Heart right ventricle (tissue), 16 donors: Measurements from ENCODE around the gene CKLF. TPM values are rescaled to one million over a fixed set of nuclear protein-coding genes. Genes with fewer than 3 reads are reported as not detected.

Experiments
- ATAC-seq, 8 donors: fragments of 200-7000 bp; cut with Tn5 transposase; one replicate each; pipeline ENCODE4 v1.9.1; 2020; ENCODE audit warnings: mild to moderate bottlenecking in 8 of 8, moderate library complexity in 8 of 8, moderate number of reproducible peaks in 1 of 8
- DNase-seq, 2 donors: peaks; one replicate each; pipeline ENCODE4 v3.0.0-alpha.2; 2020
- H3K27ac ChIP-seq, 10 donors: fragments of 200-600 bp; sonication (generic) in 2 of 10; one replicate each; pipeline versions ENCODE4 v1.5.0 to v1.8.0; 2020 to 2022; ENCODE audit warnings: mild to moderate bottlenecking in 3 of 10
- H3K27me3 ChIP-seq, 7 donors: fragments of 200-600 bp; one replicate each; pipeline ENCODE4 v1.8.0; 2021 to 2022; ENCODE audit warnings: mild to moderate bottlenecking in 2 of 7
- H3K36me3 ChIP-seq, 9 donors: fragments of 200-600 bp; sonication (generic) in 1 of 9; one replicate each; pipeline versions ENCODE4 v1.5.0 to v1.8.0; 2020 to 2022; ENCODE audit warnings: mild to moderate bottlenecking in 2 of 9
- H3K4me1 ChIP-seq, 9 donors: fragments of 200-600 bp; sonication (generic) in 1 of 9; one replicate each; pipeline versions ENCODE4 v1.5.0 to v1.8.0; 2020 to 2022; ENCODE audit warnings: mild to moderate bottlenecking in 4 of 9
- H3K4me3 ChIP-seq, 10 donors: fragments of 200-600 bp; sonication (generic) in 2 of 10; one replicate each; pipeline versions ENCODE4 v1.5.0 to v1.8.0; 2020 to 2022; ENCODE audit warnings: mild to moderate bottlenecking in 7 of 10, moderate library complexity in 2 of 10
- H3K9me3 ChIP-seq, 11 donors: fragments of 200-600 bp in 10 of 11; sonication (generic) in 2 of 11; one replicate each; pipeline versions ENCODE4 v1.5.0 to v1.8.0; 2013 to 2022; ENCODE audit warnings: mild to moderate bottlenecking in 2 of 11, control low read depth in 1 of 11, moderate library complexity in 1 of 11
- CTCF ChIP-seq, 9 donors: fragments of 200-600 bp; sonication (generic) in 2 of 9; IDR thresholded peaks; one replicate each; pipeline versions ENCODE4 v1.5.0 to v1.8.0; 2021 to 2022; ENCODE audit warnings: antibody characterized with exemption in 9 of 9, mild to moderate bottlenecking in 5 of 9, moderate library complexity in 1 of 9
- WGBS, 2 donors: extraction: QIAGEN DNeasy Blood & Tissue Kit; methylation state at CpG; one replicate each; pipeline ENCODE4 v1.1.7; 2013; ENCODE audit warnings: inconsistent platforms in 1 of 2; 5-methylcytosine and 5-hydroxymethylcytosine counted together
- intact Hi-C, 10 donors: fragments of 100-400 bp; cut with DNase I; formaldehyde crosslinking; loops; one replicate each; pipeline versions ENCODE4 v1.11.1 to v1.14.2; 2022
- polyA plus RNA-seq, 2 donors: library from polyadenylated mRNA; stranded (reverse); fragments of 200-250 nt; gene quantifications; one replicate each; pipeline ENCODE4 v1.2.3, GENCODE V29; 2013
- total RNA-seq, 10 donors: library from RNA; stranded (reverse); fragmentation: NEBNext Ultra II Directional in 3 of 10; extraction: Animal tissue kit (Norgen Biotek cat#: 25700) in 3 of 10; gene quantifications; one replicate each; pipeline versions ENCODE4 v1.2.1 to v1.2.4, GENCODE V29; 2021 to 2023
- donor health status: Arrhythmogenic right ventricular cardiomyopathy.
- donor health status: ischemic (EF 13 %, LVEDD 7.1; RV severe dilation, severe dysfunction).
- donor health status: healthy with polysubstance abuse.
- donor health status: DM: no; HTN: yes; CAD: no.
- donor health status: DM: no; HTN: no; CAD: no.
- donor health status: ischemic (EF 25% LVEDD 6.9; RV normal size, moderate dysfunction).
- donor health status: ischemic (EF 25% LVEDD 5.7; RV mildly dilated, moderate dysfunction).
- donor health status: healthy.
- donor health status: DM: yes; HTN: yes; CAD: no.
- donor health status: Ischemic cardiomyopathy.
- donor health status: ischemic (EF 35%, LVEDD 5.7; RV mildly dilated, moderate dysfunction).
- donor health status: nonischemic (EF 11% LVEDD 7.7; RV severe dilation, severe dysfunction).
- donor health status: DM: yes; HTN: yes; CAD: no.
- donor health status: PGD.
- donor health status: ischemic (EF 29% LVEDD 5.4; RV normal size, mild dysfunction).
- donor health status: nonischemic (EF 23%, LVEDD 6.1; RV moderate dilation, normal function).

The CKLF gene
- total and polyA plus RNA-seq, 12 donors: 1.6 to 24.1 (median 6.8) TPM

- peaks cover 0 to 15% (median 10%) of the 10 kb centered on the region in 9 donors for H3K4me1 ChIP-seq
- H3K27ac ChIP-seq: no peak overlapping the region
- intact Hi-C loops: loop anchor here in 4 of 10 donors (5.0 to 10.0 kb wide), 3 partner anchors 43 to 253 kb away; no protein-coding TSS in a partner anchor
- WGBS, 2 donors: 86 to 88% methylated on average over 12 of the region's 12 CpGs
- no peaks in the 10 kb centered on the region for H3K9me3 ChIP-seq
- H3K4me3 ChIP-seq: no peak overlapping the region
- DNase-seq (no peak), ATAC-seq (no peak)
- TF ChIP-seq CTCF (IDR thresholded peaks at IDR 0.05): no peak
- no peaks in the 10 kb centered on the region for H3K27me3 ChIP-seq
- H3K36me3 ChIP-seq: peaks cover 0 to 63% (median 26%) of the 10 kb centered on the region in 9 donors
These were observed 61.9 kb downstream of the CKLF start for GRCh38 chr16:66614161-66614802.

Other genes starting within 250 kb of the CKLF start
- gene CDH5, start 185.9 kb upstream of the CKLF start, total RNA-seq: 10 to 100 TPM; 40.3 to 81.2 (median 55.9) TPM
- 10 to 100 TPM; 39.4 to 53.9 TPM for gene CDH5, start 185.9 kb upstream of the CKLF start, polyA plus RNA-seq
- 1 to 10 TPM in 8 of 10 donors, under 1 TPM in 2; 0.26 to 9.6 (median 2.0) TPM for gene BEAN1, start 125.3 kb upstream of the CKLF start, total RNA-seq
- gene BEAN1, start 125.3 kb upstream of the CKLF start, polyA plus RNA-seq: 1 to 10 TPM; 1.2 to 5.6 TPM
- 10 to 100 TPM; 16.0 to 26.0 (median 21.4) TPM for gene TK2, start 2.5 kb upstream of the CKLF start, total RNA-seq
- 10 to 100 TPM in 1 of 2 donors, 1 to 10 TPM in 1; 8.0 to 13.6 TPM for gene TK2, start 2.5 kb upstream of the CKLF start, polyA plus RNA-seq
- 1 to 10 TPM in 5 of 10 donors, under 1 TPM in 5; 0.50 to 2.1 (median 0.98) TPM for gene CMTM1, start 13.9 kb downstream of the CKLF start, total RNA-seq
- gene CMTM1, start 13.9 kb downstream of the CKLF start, polyA plus RNA-seq: under 1 TPM in 1 of 2 donors, not detected in 1; 0.19 TPM
- gene CMTM2, start 26.9 kb downstream of the CKLF start, total RNA-seq: under 1 TPM in 4 of 10 donors, not detected in 6; 0.33 to 0.95 (median 0.63) TPM
- gene CMTM2, start 26.9 kb downstream of the CKLF start, polyA plus RNA-seq: not detected
- 10 to 100 TPM in 3 of 10 donors, 1 to 10 TPM in 7; 6.6 to 19.9 (median 7.9) TPM for gene CMTM3, start 52.1 kb downstream of the CKLF start, total RNA-seq
- 10 to 100 TPM; 12.0 to 18.0 TPM for gene CMTM3, start 52.1 kb downstream of the CKLF start, polyA plus RNA-seq
- gene CMTM4, start 144.2 kb downstream of the CKLF start, total RNA-seq: 10 to 100 TPM in 8 of 10 donors, 1 to 10 TPM in 2; 7.3 to 14.6 (median 12.1) TPM
- 1 to 10 TPM; 4.5 to 4.6 TPM for gene CMTM4, start 144.2 kb downstream of the CKLF start, polyA plus RNA-seq
- 100 to 1,000 TPM in 2 of 10 donors, 10 to 100 TPM in 8; 70.4 to 109 (median 89.0) TPM for gene DYNC1LI2, start 199.0 kb downstream of the CKLF start, total RNA-seq
- 10 to 100 TPM; 27.2 to 53.9 TPM for gene DYNC1LI2, start 199.0 kb downstream of the CKLF start, polyA plus RNA-seq
- gene TERB1, start 249.0 kb downstream of the CKLF start, total RNA-seq: under 1 TPM in 1 of 10 donors, not detected in 9; 0.12 TPM
- not detected for gene TERB1, start 249.0 kb downstream of the CKLF start, polyA plus RNA-seq